HK-2 (cell line): ENCODE data around the gene AP2A2.

ENCODE experiments used
- DNase-seq: peaks from one replicate; pipeline ENCODE4 v3.0.0-alpha.2; 2018; ENCODE audit not compliant: unreplicated experiment

The AP2A2 gene

DNA sequence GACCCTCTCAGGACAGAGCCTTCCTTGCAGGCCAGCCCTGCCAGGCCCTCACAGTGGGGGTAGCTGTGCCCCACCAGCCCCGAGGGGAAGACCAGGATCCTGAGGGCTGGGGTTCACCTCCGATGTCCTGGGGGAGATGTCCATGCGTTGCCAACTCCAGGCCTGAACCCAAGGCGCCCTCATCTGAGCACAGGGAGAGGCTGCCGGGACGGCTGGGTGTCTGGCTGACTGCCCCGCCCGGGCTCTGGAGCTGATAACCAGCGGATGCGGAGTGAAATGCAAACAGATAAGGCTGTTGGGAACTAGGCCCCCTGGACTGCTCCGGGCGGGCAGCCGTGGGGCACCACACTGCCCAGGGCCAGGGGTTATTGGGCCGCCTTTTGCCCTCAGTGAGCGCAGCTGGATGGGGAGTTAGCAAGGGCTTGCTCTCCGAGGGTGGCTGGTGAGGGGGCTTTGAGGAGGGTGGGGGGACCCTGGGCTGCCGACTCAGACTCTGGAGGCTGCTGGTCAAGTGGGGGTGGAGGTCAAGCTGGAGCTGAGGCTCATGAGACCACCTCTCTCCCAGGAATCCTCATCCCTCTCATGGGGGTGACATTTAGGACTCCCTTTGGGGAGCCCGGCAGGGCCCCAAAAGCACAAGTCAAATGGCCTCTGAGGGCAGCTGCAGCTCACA is 116.4 kb downstream of the AP2A2 start:
- no peak for DNase-seq

GRCh38 chr11:1042626-1043562 is 117.2 kb downstream of the AP2A2 start:
- no peak for DNase-seq

DNA sequence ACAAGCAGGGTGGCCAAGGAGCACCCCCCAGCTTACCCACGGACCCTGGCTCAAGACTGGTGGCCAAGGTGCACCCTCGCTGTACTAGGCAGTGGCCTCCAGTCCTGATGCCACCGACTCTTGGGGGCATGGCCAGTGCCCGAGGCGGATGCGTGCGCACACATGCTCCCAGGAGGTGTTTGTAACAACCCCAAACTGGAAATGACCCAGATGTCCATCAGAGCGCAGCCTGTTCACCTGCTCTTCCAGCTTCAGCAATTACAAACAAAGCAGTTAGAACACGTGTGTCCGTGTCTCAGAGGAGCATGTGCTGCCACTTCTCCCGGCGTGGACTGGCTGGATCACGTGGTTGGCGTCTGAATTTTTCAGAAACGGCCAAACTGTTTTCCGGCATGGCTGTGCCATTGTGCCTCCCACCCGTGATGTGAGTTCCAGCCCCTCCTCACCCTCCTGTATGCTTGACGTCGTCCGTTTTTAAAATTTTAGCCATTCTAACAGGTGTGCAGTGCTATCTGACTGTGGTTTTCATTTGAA is 118.0 kb downstream of the AP2A2 start:
- DNase-seq, result no peak

DNA sequence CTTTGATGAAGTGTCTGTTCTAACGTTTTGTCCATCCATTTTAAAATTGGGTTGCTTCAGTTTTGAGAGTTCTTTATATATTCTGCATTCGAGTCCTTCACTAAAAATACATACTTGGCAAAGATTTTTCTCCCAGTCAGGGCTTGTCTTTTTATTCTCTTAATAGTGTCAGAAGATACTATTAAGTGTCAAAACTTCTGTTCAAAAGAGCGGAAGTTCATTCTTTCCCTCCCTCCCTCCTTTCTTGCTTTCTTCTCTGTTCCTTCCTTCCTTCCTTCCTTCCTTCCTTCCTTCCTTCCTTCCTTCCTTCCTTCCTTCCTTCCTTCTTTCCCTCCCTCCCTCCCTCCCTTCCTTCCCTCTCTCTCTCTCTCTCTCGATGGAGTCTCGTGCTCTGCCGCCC is 118.5 kb downstream of the AP2A2 start:
- no peak for DNase-seq

- no peak for DNase-seq
Measured at GRCh38 chr11:1047595-1048156, 122.0 kb downstream of the AP2A2 start.

DNA sequence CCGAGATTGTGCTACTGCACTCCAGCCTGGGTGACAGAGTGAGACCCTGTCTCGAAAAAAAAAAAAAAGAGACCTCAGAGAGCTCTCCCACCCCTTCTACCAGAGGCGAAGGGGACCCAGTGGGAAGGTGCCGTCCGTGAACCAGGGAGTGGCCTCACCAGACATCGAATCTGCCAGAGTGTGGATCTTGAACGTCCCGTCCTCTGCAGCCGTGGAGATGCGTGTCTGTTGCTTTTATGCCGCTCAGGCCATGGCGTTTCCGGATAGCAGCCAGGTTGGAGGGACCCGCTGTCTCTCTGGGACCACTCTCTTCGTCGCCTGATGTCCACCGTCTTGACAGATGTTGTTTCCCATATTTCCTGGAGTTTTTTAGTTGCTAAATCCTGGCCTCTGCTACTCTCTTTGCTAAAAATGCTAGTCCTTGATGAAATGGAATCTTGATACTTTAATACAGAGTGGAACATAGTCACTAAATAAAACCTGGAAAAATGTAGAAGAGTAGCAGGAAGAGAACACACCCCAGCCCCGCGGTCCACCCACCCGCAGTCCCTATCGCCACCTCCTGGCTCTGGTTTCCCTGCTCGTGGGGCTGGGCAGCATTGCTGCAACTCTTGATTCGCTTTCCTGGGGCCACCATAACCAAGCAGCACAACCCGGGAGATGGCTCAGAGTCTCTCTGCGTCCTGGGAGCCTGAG is 122.9 kb downstream of the AP2A2 start:
- no peak for DNase-seq

GRCh38 chr11:1049071-1049405 is 123.4 kb downstream of the AP2A2 start:
- no peak for DNase-seq

- no peak for DNase-seq
Measured at GRCh38 chr11:1049431-1049891, 123.8 kb downstream of the AP2A2 start.

DNA sequence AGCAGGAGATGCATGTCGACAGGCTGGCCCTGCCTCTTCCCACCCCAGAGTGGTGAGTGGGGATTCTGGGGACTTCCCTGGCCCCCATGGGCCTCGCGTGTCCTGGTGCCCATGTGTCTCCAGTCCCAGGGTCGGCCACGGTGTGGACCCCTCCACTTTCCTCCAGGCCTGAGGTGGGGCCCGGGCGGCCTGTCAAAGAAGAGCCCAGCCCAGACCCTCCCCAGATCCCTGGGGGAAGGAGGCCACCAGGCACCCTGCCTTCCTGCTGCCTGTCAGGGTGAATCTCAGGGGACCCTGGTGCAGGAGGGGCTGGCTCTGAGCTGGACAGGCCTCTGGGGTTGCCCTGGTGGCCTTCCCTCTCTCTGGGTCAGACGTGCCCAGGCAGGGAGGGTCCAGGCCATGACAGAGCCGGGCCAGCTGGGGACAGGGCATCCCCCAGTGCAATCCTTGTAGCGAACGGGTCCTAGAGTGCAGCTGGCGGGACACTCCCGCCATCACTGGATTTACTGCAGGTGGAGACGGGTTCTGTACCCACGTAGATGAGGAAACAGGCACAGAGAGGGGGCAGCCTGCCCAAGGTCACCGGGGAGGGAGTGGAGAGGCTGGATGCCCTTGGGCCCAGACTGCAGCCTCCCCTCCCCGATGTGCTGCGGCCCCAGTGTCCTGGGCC is 124.4 kb downstream of the AP2A2 start:
- no peak for DNase-seq

DNA sequence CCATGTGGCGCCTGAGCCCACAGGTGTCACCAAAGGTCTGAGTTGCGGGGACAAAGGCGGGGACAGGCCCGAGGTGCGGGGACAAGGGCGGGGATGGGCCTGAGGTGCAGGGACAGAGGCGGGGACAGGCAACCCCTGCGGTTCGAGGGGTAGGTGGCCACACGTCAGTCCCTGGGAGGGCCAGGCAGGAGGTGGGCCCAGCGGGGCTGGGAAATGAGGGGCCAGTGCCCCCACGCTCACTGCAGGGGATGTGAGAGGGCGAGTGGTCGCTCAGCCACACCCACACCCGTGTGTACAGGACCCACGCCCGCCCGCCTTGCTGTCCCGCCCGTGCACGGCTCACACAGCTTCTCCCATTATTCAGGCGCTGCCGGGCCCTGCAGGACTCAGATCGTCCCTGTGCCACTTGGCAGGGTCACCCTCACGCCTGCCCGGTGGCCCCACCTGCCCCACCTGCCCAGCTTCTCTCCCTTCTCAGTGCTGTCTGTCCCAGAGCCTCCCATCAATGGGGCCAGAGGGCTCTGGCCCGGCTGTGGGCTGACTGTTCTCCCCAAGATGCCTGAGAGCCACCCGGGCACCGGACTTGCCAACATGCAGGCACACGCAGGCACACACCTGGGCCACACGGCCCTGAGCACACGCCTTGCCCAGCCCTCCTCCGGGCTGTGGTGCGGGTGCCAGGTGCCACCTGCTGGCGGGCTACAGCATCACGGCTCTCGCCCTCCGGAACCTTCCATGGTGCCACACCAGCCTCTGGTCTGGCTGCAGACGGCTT is 125.1 kb downstream of the AP2A2 start:
- DNase-seq, result peak; percentile 70

- DNase-seq, result no peak
Measured at GRCh38 chr11:1051356-1052132, 125.9 kb downstream of the AP2A2 start.

- DNase-seq, result no peak
Measured at GRCh38 chr11:1052133-1053011, 126.7 kb downstream of the AP2A2 start.

GRCh38 chr11:1053121-1053901 is 127.6 kb downstream of the AP2A2 start:
- no peak for DNase-seq

- no peak for DNase-seq
Measured at GRCh38 chr11:1054143-1055108, 128.8 kb downstream of the AP2A2 start.

DNA sequence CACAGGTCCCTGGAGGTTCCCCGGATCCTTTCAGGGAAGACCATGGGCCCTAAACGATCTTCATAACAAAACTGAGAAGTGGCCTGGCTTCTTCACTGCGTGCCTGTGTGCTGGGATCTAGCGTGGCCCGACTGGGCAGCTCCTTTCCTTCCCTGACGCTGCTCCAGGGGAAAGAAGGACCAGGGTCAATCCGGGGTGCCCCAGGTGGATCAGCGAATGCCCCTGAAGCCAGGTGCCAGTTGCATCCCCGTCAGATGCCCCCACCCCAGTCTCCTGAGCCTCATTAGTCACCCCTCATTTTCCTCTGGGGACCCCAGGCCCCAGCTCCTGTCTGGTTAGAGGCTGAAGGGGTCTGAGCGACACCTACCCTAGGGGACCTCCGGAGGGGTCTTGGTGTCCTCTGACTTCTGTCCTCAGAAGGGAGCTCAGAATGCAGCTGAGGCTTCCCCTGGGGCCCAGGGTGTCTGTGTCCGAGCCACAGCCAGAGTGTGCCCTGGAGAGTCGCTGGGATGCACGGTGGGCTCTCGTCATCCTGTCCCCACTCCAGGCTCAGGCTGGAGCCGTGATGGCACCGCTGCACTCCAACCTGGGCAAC is 129.5 kb downstream of the AP2A2 start:
- DNase-seq, result no peak

- no peak for DNase-seq
Measured at GRCh38 chr11:1055990-1056771, 130.5 kb downstream of the AP2A2 start.
